Osteoblast (primary cell): ENCODE results near the gene TNK1. TPM values are rescaled to one million over a fixed set of nuclear protein-coding genes. Genes with fewer than 3 reads are reported as not detected.
A peak's percentile ranks its signal among the peaks of the same experiment; 100 is the strongest.

Experiments used
- DNase-seq: peaks from one replicate; pipeline ENCODE4 v3.0.0; 2011; ENCODE audit warnings: low spot score, mixed read lengths; ENCODE audit not compliant: insufficient read length; ENCODE audit errors: missing footprints
- H2AFZ ChIP-seq: 2 replicates; pipeline ENCODE4 v1.6.0; 2011; ENCODE audit warnings: mild to moderate bottlenecking, low read length
- H3K27ac ChIP-seq: 2 replicates; pipeline ENCODE4 v1.5.1; 2011; ENCODE audit warnings: mild to moderate bottlenecking, low read depth, low read length, moderate library complexity
- H3K27me3 ChIP-seq: 2 replicates; pipeline ENCODE4 v1.6.0; 2012; ENCODE audit warnings: mild to moderate bottlenecking, control low read depth, inconsistent platforms, low read length, moderate library complexity; ENCODE audit not compliant: insufficient read depth
- H3K36me3 ChIP-seq: 2 replicates; pipeline ENCODE4 v1.5.1; 2011; ENCODE audit warnings: mild to moderate bottlenecking, low read length, control low read depth, moderate library complexity; ENCODE audit not compliant: insufficient read depth
- H3K4me1 ChIP-seq: 2 replicates; pipeline ENCODE4 v1.5.1; 2011; ENCODE audit warnings: mild to moderate bottlenecking, low read length, control low read depth, moderate library complexity; ENCODE audit not compliant: insufficient read depth
- H3K4me2 ChIP-seq: 2 replicates; pipeline ENCODE4 v1.6.0; 2011; ENCODE audit warnings: mild to moderate bottlenecking, low read length; ENCODE audit not compliant: insufficient read depth
- H3K4me3 ChIP-seq: fragments of 200-600 bp; sonication (generic); 3 replicates; pipeline ENCODE4 v1.5.1; 2012; ENCODE audit warnings: mild to moderate bottlenecking, low read length, inconsistent platforms; ENCODE audit not compliant: insufficient read depth
- H3K79me2 ChIP-seq: 2 replicates; pipeline ENCODE4 v1.6.0; 2012; ENCODE audit warnings: mild to moderate bottlenecking, low read length, control low read depth, inconsistent platforms; ENCODE audit not compliant: insufficient read depth
- H3K9me3 ChIP-seq: 2 replicates; pipeline ENCODE4 v1.5.1; 2011; ENCODE audit warnings: low read depth, low read length, control low read depth
- H4K20me1 ChIP-seq: 2 replicates; pipeline ENCODE4 v1.6.0; 2012; ENCODE audit warnings: mild to moderate bottlenecking, low read length, control low read depth; ENCODE audit not compliant: insufficient read depth
- CTCF ChIP-seq: IDR thresholded peaks from 2 replicates; pipeline ENCODE4 v1.5.1; 2011; ENCODE audit warnings: mild to moderate bottlenecking, low read depth, low read length, moderate library complexity; ENCODE audit errors: extremely low read depth
- total RNA-seq: library from RNA; depleted of rRNA; stranded (reverse); fragments of >200 nt; gene quantifications from 2 replicates; pipeline ENCODE4 v1.2.3, GENCODE V29; 2012

The TNK1 gene
- total RNA-seq, 1 donor: 0.36 TPM

GRCh38 chr17:7355573-7355972, 25.3 kb upstream of the TNK1 start:
- H3K27me3 ChIP-seq: no peaks in the 10 kb centered on the region
- H3K79me2 ChIP-seq: peaks cover 39% of the 10 kb centered on the region
- DNase-seq: peak; percentile 22
- H3K4me3 ChIP-seq: no peak overlapping the region
- no peaks in the 10 kb centered on the region for H3K9me3 ChIP-seq
- TF ChIP-seq CTCF: no peak
- H3K4me1 ChIP-seq: peaks cover 28% of the 10 kb centered on the region
- H2AFZ ChIP-seq: no peak overlapping the region
- H3K4me2 ChIP-seq: no peak overlapping the region
- H3K36me3 ChIP-seq: no peaks in the 10 kb centered on the region
- H3K27ac ChIP-seq: no peak overlapping the region
- peaks cover 26% of the 10 kb centered on the region for H4K20me1 ChIP-seq

- Histone ChIP-seq H3K4me3 (no peak overlapping the region), H3K9me3 (no peaks in the 10 kb centered on the region), H3K36me3 (no peaks in the 10 kb centered on the region), H3K27ac (no peak overlapping the region), H4K20me1 (peaks cover 26% of the 10 kb centered on the region), H3K79me2 (peaks cover 35% of the 10 kb centered on the region), H3K4me2 (no peak overlapping the region), H3K27me3 (no peaks in the 10 kb centered on the region), H2AFZ (no peak overlapping the region), H3K4me1 (peaks cover 25% of the 10 kb centered on the region)
- peak; percentile 97 for DNase-seq
- TF ChIP-seq CTCF: peak; percentile 74
These were observed 24.8 kb upstream of the TNK1 start for GRCh38 chr17:7356072-7356549.

GRCh38 chr17:7356756-7357155, 24.1 kb upstream of the TNK1 start:
- peaks cover 25% of the 10 kb centered on the region for H3K4me1 ChIP-seq
- no peak overlapping the region for H3K4me2 ChIP-seq
- peaks cover 26% of the 10 kb centered on the region for H4K20me1 ChIP-seq
- no peak overlapping the region for H3K4me3 ChIP-seq
- no peak for TF ChIP-seq CTCF
- DNase-seq: peak; percentile 34
- no peak overlapping the region for H3K27ac ChIP-seq
- no peaks in the 10 kb centered on the region for H3K27me3 ChIP-seq
- H3K79me2 ChIP-seq: peaks cover 32% of the 10 kb centered on the region
- H3K36me3 ChIP-seq: no peaks in the 10 kb centered on the region
- no peak overlapping the region for H2AFZ ChIP-seq
- H3K9me3 ChIP-seq: no peaks in the 10 kb centered on the region

- no peak for DNase-seq
- no peak overlapping the region for H3K27ac ChIP-seq
- H3K4me1 ChIP-seq: peaks cover 24% of the 10 kb centered on the region
- H4K20me1 ChIP-seq: peaks cover 26% of the 10 kb centered on the region
- no peak overlapping the region for H2AFZ ChIP-seq
- H3K9me3 ChIP-seq: no peaks in the 10 kb centered on the region
- H3K36me3 ChIP-seq: no peaks in the 10 kb centered on the region
- no peak for TF ChIP-seq CTCF
- no peak overlapping the region for H3K4me2 ChIP-seq
- no peak overlapping the region for H3K4me3 ChIP-seq
- peaks cover 28% of the 10 kb centered on the region for H3K79me2 ChIP-seq
- no peaks in the 10 kb centered on the region for H3K27me3 ChIP-seq
These were observed 23.5 kb upstream of the TNK1 start for GRCh38 chr17:7357381-7357780.
